K562 (cell line): ENCODE results near the gene LAMA3. TPM values are rescaled to one million over a fixed set of nuclear protein-coding genes. Genes with fewer than 3 reads are reported as not detected.

Experiments used
- C11orf30 ChIP-seq: fragments of 450-650 bp; IDR thresholded peaks from 2 replicates; pipeline ENCODE4 v1.6.1; 2016; ENCODE audit warnings: low read depth, mild to moderate bottlenecking
- CBX1 ChIP-seq: sonication (generic); IDR thresholded peaks from 2 replicates; pipeline ENCODE4 v1.6.1; 2016; ENCODE audit warnings: antibody characterized with exemption, low read depth, mild to moderate bottlenecking
- E2F5 ChIP-seq: sonication (generic); formaldehyde crosslinking; IDR thresholded peaks from 2 replicates; pipeline ENCODE4 v1.8.0; 2022; ENCODE audit warnings: mild to moderate bottlenecking, missing genetic modification reagents
- ELF1 ChIP-seq: fragments of 200-800 bp; sonication (Bioruptor generic); IDR thresholded peaks from 2 replicates; pipeline ENCODE4 v1.6.1; 2016; ENCODE audit warnings: missing genetic modification characterization, missing compliant biosample characterization
- HCFC1 ChIP-seq: IDR thresholded peaks from 2 replicates; pipeline ENCODE4 v1.6.1; 2012; ENCODE audit warnings: low read depth, low read length, improper control_type of control experiment
- HNRNPLL ChIP-seq: fragments of 200-400 bp; formaldehyde crosslinking; IDR thresholded peaks from 2 replicates; pipeline ENCODE4 v1.6.1; 2017; ENCODE audit warnings: low read length, low read depth, mild to moderate bottlenecking; ENCODE audit not compliant: poor library complexity, severe bottlenecking
- IRF2 ChIP-seq: sonication (generic); formaldehyde crosslinking; IDR thresholded peaks from 2 replicates; pipeline ENCODE4 v1.8.1; 2022; ENCODE audit warnings: mild to moderate bottlenecking, missing genetic modification reagents
- KLF16 ChIP-seq: IDR thresholded peaks from 2 replicates; pipeline ENCODE4 v1.6.1; 2016; ENCODE audit warnings: antibody characterized with exemption
- LCOR ChIP-seq: sonication (generic); formaldehyde crosslinking; IDR thresholded peaks from 2 replicates; pipeline ENCODE4 v1.8.0; 2022; ENCODE audit warnings: mild to moderate bottlenecking, missing genetic modification reagents
- NFRKB ChIP-seq: fragments of 450-650 bp; IDR thresholded peaks from 2 replicates; pipeline ENCODE4 v1.6.1; 2016; ENCODE audit warnings: low read depth
- PKNOX1 ChIP-seq: fragments of 450-650 bp; IDR thresholded peaks from 2 replicates; pipeline ENCODE4 v1.6.1; 2016
- PYGO2 ChIP-seq: fragments of 450-650 bp; IDR thresholded peaks from 2 replicates; pipeline ENCODE4 v1.6.1; 2016; ENCODE audit warnings: mild to moderate bottlenecking, missing genetic modification characterization, moderate library complexity, missing compliant biosample characterization
- SMARCC2 ChIP-seq: fragments of 450-650 bp; IDR thresholded peaks from 2 replicates; pipeline ENCODE4 v1.6.1; 2017; ENCODE audit warnings: antibody characterized with exemption, moderate library complexity, mild to moderate bottlenecking, low read depth
- TCFL5 ChIP-seq: fragments of 250-450 bp; sonication (Bioruptor Pico); conservative IDR thresholded peaks from 2 replicates; pipeline ENCODE4 v1.6.1; 2021; ENCODE audit warnings: mild to moderate bottlenecking, moderate library complexity, matching md5 sums
- TFAM ChIP-seq: fragments of 250-450 bp; sonication (Bioruptor Pico); conservative IDR thresholded peaks from 2 replicates; pipeline ENCODE4 v1.5.0; 2021; ENCODE audit warnings: mild to moderate bottlenecking, moderate library complexity
- ZFP1 ChIP-seq: fragments of 450-650 bp; formaldehyde crosslinking; IDR thresholded peaks from 2 replicates; pipeline ENCODE4 v1.4.0; 2020; ENCODE audit warnings: mild to moderate bottlenecking, mixed read lengths
- polyA plus RNA-seq, 8 experiments: library from polyadenylated mRNA; depleted of rRNA in 4 of 8; stranded (reverse) in 5 of 8; unstranded in 3 of 8; fragments of >200 nt; fragmentation: Nextera tagmentation in 2 of 8; fragmentation: Illumina TruSeq in 1 of 8; extraction: Ambion mirVana in 2 of 8; extraction: Trizol in 1 of 8; gene quantifications; 2 replicates each; pipeline versions ENCODE4 v1.2.1 to v1.2.3, GENCODE V29; 2011 to 2014; ENCODE audit warnings: inconsistent platforms in 1 of 8, missing spikeins in 1 of 8
- total RNA-seq, 7 experiments: library from RNA; depleted of rRNA in 6 of 7; stranded (reverse); fragments of >200 nt in 6 of 7; fragmentation: Illumina TruSeq in 2 of 7; extraction: Trizol in 2 of 7; gene quantifications; 2 replicates each; pipeline versions ENCODE4 v1.2.1 to v1.2.3, GENCODE V29; 2011 to 2021; ENCODE audit warnings: low replicate concordance in 1 of 7
- TF ChIP-seq, protein P1 (sequence below), 2 experiments: fragments of 450-650 bp in 1 of 2; sonication (generic) in 1 of 2; formaldehyde crosslinking in 1 of 2; IDR thresholded peaks; 2 replicates each; pipeline versions ENCODE4 v1.7.1 to v1.9.0; 2016 to 2022; ENCODE audit warnings: inconsistent platforms in 1 of 2, mild to moderate bottlenecking in 1 of 2, missing genetic modification reagents in 1 of 2

Gene LAMA3
- total and polyA plus RNA-seq, 9 of the 15 experiments (the other 6 are each of a cell fraction or from before 2014, with no cell fraction given): 0.07 TPM; not detected in 8

DNA sequence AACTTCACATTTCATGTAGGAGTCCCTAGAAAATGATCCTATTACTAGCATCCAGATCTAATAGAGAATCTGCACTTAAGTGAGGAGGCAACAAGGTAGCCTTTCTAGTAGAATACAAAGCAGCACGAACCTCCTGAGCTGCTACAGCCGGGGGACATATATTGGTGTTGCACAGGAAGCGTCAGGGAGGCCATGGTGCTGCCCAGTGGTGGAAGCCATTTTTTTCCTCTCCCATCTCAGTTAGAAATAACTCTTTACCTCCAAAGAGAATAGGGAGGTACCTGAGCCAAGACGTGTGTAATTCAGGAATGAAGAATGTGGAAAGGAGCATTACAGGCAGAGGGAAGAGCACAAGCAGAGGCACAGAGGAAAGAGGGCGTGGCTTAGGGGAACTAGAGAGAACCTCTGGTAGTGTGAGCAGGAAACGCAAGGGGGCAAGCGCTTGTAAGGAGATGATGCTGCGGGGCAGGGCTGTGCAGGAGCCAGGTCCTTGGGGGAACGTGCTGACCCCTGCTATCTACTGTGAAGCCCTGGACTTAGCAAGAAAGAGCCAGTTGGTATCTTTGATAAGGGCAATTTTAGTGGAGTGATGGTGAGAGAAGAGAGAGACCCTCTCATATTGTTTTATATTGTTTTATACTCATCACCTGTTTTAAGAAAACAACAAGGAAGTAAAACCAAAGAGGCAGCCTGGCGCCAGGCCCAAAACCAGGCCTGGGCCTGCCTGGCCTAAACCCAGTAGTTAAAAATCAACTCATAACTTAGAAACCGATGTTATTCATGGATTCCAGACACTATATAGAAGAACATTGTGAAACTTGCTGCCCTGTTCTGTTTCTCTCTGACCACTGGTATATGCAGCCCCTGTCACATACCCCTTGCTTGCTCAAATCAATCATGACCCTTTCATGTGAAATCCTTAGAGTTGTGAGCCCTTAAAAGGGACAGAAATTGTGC lies 275.3 kb downstream of the LAMA3 start (continued):
- TF ChIP-seq, protein P1, sequence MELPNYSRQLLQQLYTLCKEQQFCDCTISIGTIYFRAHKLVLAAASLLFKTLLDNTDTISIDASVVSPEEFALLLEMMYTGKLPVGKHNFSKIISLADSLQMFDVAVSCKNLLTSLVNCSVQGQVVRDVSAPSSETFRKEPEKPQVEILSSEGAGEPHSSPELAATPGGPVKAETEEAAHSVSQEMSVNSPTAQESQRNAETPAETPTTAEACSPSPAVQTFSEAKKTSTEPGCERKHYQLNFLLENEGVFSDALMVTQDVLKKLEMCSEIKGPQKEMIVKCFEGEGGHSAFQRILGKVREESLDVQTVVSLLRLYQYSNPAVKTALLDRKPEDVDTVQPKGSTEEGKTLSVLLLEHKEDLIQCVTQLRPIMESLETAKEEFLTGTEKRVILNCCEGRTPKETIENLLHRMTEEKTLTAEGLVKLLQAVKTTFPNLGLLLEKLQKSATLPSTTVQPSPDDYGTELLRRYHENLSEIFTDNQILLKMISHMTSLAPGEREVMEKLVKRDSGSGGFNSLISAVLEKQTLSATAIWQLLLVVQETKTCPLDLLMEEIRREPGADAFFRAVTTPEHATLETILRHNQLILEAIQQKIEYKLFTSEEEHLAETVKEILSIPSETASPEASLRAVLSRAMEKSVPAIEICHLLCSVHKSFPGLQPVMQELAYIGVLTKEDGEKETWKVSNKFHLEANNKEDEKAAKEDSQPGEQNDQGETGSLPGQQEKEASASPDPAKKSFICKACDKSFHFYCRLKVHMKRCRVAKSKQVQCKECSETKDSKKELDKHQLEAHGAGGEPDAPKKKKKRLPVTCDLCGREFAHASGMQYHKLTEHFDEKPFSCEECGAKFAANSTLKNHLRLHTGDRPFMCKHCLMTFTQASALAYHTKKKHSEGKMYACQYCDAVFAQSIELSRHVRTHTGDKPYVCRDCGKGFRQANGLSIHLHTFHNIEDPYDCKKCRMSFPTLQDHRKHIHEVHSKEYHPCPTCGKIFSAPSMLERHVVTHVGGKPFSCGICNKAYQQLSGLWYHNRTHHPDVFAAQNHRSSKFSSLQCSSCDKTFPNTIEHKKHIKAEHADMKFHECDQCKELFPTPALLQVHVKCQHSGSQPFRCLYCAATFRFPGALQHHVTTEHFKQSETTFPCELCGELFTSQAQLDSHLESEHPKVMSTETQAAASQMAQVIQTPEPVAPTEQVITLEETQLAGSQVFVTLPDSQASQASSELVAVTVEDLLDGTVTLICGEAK (IDR thresholded peaks at IDR 0.05): peak; percentile 84
- TF ChIP-seq, protein P1 (CRISPR knock-in tag; IDR thresholded peaks at IDR 0.05): no peak
- TF ChIP-seq TCFL5 (CRISPR knock-in tag): no peak
- no peak for TF ChIP-seq HNRNPLL
- no peak for TF ChIP-seq KLF16
- no peak for TF ChIP-seq ZFP1
- TF ChIP-seq E2F5 (CRISPR knock-in tag): no peak
- peak; percentile 78; the same call in 1 of the 2 replicates for TF ChIP-seq CBX1
- 0 out of 2 replicates have a peak, but pooled peaks have one; percentile 6 for TF ChIP-seq C11orf30
- no peak for TF ChIP-seq IRF2 (CRISPR knock-in tag)
- TF ChIP-seq PYGO2 (tag): peak; percentile 41; the same call in 1 of the 2 replicates
- no peak for TF ChIP-seq LCOR (CRISPR knock-in tag)
- no peak for TF ChIP-seq ELF1
- no peak for TF ChIP-seq SMARCC2
- no peak for TF ChIP-seq PKNOX1
- TF ChIP-seq HCFC1: peak; percentile 44; the same call in 1 of the 2 replicates
- TF ChIP-seq TFAM (CRISPR knock-in tag): no peak
- 0 out of 2 replicates have a peak, but pooled peaks have one; percentile 29 for TF ChIP-seq NFRKB
